Loucy (cell line): ENCODE measurements around the gene OSBPL1A.

Source experiments
- CTCF ChIP-seq: fragments of 200-600 bp; sonication (generic); conservative IDR thresholded peaks from 2 replicates; pipeline ENCODE4 v1.5.1; 2014; ENCODE audit warnings: mild to moderate bottlenecking, antibody characterized with exemption, low read length
- EZH2phosphoT487 ChIP-seq: fragments of 200-600 bp; IDR thresholded peaks from 2 replicates; pipeline ENCODE4 v1.6.1; 2018; ENCODE audit warnings: antibody characterized with exemption, mild to moderate bottlenecking, moderate library complexity, borderline replicate concordance

GRCh38 chr18:24140697-24141096, 256.9 kb downstream of the OSBPL1A start:
- TF ChIP-seq CTCF (no peak), EZH2phosphoT487 (no peak)
